ENCODE results near the gene EIF5A2. TPM values are rescaled to one million over a fixed set of nuclear protein-coding genes. Genes with fewer than 3 reads are reported as not detected.

Gene EIF5A2
- total and polyA plus RNA-seq, 5 donors: 2.6 to 14.0 (median 10.5) TPM

DNA sequence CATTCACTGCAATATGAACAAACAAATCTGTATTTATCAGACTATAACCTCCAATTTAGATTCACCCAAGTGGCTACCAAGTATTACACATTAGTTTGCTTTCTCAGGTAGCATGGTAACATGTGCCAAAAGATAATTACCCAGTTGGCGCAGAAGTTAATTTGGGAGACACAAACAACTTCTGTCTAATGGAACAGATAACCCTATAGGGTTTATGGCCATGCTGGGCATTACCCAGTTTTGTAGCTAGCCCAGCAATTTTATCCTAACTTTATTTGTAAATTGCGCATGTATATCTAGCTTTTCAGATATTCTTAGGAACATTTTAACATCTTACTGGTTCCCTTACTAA is 39.2 kb downstream of the EIF5A2 start:
- ATAC-seq (no peak), DNase-seq (no peak)
- 39% methylated on average over 2 of the region's 2 CpGs for WGBS
- H3K27ac ChIP-seq (ENCODE audit: low read length): no peak overlapping the region
- no peaks in the 10 kb centered on the region for H3K9me3 ChIP-seq (ENCODE audit: control insufficient read depth, low read length)
- intact Hi-C loops (cut with DNase I): no loop called here
- H3K4me3 ChIP-seq (ENCODE audit: low read length): peak overlapping the region; percentile 89
- H3K27me3 ChIP-seq (ENCODE audit: control insufficient read depth, insufficient read depth): no peaks in the 10 kb centered on the region
- H3K4me1 ChIP-seq (ENCODE audit: control insufficient read depth, insufficient read depth, low read length): peaks cover 4% of the 10 kb centered on the region

DNA sequence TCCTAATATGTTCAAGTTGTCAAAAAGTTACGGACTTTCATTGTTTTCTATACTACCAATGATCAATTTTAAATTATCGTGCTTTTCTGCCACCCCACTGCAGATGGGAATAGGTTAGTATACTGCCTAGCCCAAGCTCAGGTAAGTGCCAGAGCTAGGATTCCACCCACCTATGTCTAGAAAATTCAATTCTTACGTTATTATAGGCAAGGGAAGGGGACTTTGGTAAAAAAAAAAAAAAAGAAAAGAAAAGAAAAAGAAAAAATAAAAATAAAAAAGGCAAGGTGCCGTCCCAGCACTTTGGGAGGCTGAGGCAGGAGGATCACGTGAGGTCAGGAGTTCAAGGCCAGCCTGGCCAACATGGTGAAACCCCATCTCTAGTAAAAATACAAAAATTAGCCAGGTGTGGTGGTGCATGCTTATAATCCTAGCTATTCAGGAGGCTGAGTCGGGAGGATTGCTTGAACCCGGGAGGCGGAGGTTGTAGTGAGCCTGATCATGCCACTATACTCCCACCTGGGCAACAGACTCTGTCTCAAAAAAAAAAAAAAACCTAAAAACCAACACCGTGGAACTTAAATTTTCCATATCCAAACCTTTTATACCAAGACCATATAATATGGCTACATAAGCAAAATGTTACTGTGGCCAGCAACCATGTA is 39.7 kb downstream of the EIF5A2 start:
- DNase-seq: no peak
- intact Hi-C loops (cut with DNase I): no loop called here
- no peak overlapping the region for H3K27ac ChIP-seq (ENCODE audit: low read length)
- WGBS: 91% methylated on average over 9 of the region's 9 CpGs
- H3K4me1 ChIP-seq (ENCODE audit: control insufficient read depth, insufficient read depth, low read length): peaks cover 4% of the 10 kb centered on the region
- ATAC-seq: no peak
- no peaks in the 10 kb centered on the region for H3K27me3 ChIP-seq (ENCODE audit: control insufficient read depth, insufficient read depth)
- H3K9me3 ChIP-seq (ENCODE audit: control insufficient read depth, low read length): no peaks in the 10 kb centered on the region
- H3K4me3 ChIP-seq (ENCODE audit: low read length): peak overlapping the region; percentile 89

DNA sequence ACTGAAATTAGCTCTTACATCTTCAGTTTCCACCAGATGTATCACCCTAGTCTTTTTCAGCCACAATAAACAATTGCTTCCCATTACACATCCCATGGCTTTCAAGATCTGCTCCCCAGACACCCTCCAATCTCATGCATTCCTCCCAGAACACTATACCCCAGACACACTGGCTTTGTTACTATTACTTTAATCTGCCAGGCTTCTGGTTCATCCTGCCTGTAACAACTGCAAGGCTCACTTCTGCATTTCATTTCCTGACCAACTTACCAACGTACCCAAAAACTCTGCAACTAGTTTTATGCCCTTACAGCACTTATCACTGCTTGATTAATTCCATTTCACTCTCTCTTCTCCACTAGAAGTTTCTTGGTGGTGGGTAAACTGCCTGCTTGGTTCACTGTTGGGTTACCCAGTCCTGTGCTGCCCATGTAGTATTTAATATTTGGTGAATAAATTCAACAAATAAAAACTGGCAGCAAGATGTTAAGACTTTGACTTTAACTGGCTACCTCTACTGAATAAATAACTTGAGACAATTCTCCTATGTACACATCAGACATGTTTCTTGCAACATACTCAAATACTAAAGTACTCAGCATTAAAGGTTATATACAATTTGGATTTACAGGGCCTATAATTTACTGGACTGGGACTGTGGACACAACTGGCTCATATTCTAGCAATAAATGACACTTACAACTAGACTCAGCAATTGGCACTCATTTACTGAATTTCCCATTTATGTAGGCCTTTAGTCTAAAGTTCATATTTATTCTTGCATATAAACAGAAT is 41.1 kb downstream of the EIF5A2 start:
- WGBS: 49% methylated on average over 1 of the region's 1 CpG
- Histone ChIP-seq H3K27me3 (ENCODE audit: control insufficient read depth, insufficient read depth) (no peaks in the 10 kb centered on the region), H3K9me3 (ENCODE audit: control insufficient read depth, low read length) (no peaks in the 10 kb centered on the region), H3K27ac (ENCODE audit: low read length) (no peak overlapping the region), H3K4me3 (ENCODE audit: low read length) (no peak overlapping the region), H3K4me1 (ENCODE audit: control insufficient read depth, insufficient read depth, low read length) (peaks cover 4% of the 10 kb centered on the region)
- DNase-seq (no peak), ATAC-seq (no peak)
- intact Hi-C loops (cut with DNase I): no loop called here

DNA sequence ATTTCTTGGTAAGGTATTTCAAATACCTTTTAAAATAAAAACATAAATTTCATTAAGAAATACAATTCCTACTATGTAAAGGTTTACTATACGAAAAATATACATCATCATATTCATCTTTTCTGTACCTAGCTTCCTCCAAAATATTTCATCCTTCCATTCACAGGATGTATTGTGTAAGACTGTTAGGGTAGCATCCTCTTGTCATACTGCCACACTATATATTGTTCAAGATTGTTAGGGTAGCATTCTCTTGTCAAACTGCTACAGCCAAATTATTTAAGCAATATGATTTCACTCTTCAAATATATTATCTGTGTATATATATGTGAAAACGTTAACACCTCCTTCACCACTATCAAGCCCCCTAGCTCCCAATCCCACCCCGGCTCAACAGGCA is 41.9 kb downstream of the EIF5A2 start:
- WGBS: 80% methylated on average over 3 of the region's 3 CpGs
- Histone ChIP-seq H3K4me3 (ENCODE audit: low read length) (no peak overlapping the region), H3K4me1 (ENCODE audit: control insufficient read depth, insufficient read depth, low read length) (peaks cover 4% of the 10 kb centered on the region), H3K9me3 (ENCODE audit: control insufficient read depth, low read length) (no peaks in the 10 kb centered on the region), H3K27ac (ENCODE audit: low read length) (no peak overlapping the region), H3K27me3 (ENCODE audit: control insufficient read depth, insufficient read depth) (no peaks in the 10 kb centered on the region)
- no peak for DNase-seq
- intact Hi-C loops (cut with DNase I): no loop called here
- no peak for ATAC-seq

DNA sequence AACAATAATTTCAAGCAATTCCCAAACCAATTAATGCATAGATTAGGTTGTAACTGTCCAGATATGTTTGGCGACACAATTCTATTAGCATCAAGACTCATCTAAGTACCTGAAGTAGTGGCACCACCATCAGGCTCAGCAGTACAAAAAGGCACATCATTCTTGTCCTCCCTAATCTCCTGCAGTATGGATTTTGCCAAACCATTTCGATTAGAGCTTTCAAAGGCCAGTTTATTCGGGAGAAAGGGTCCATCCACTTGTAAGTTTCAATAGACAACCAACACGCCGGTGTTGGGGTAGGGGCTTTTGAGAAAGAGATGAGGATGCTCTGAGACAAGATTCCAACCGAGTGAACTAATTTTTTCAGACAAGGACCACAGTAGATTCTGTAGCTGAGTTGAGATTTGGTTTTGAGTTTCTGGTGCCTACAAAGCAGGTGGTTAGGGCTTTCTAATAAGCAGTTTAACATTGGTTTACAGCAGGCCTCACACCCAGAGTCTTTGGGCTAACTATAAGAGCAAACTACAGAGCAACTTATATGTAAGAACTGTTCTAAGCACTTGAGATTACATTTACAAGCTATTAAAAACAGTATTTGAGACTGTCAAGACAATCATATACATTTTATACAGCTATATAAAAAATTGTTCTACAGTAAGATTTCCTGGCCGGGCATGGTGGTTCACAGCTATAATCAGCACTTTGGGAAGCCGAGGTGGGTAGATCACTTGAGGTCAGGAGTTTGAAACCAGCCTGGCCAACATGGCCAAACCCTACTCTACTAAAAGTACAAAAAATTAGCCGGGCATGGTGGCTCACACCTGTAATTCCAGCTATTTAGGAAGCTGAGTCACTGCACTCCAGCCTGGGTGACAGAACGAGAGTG is 43.0 kb downstream of the EIF5A2 start:
- 87% methylated on average over 10 of the region's 10 CpGs for WGBS
- Histone ChIP-seq H3K27ac (ENCODE audit: low read length) (no peak overlapping the region), H3K4me1 (ENCODE audit: control insufficient read depth, insufficient read depth, low read length) (peaks cover 4% of the 10 kb centered on the region), H3K9me3 (ENCODE audit: control insufficient read depth, low read length) (no peaks in the 10 kb centered on the region), H3K27me3 (ENCODE audit: control insufficient read depth, insufficient read depth) (no peaks in the 10 kb centered on the region), H3K4me3 (ENCODE audit: low read length) (no peak overlapping the region)
- ATAC-seq (no peak), DNase-seq (no peak)
- intact Hi-C loops (cut with DNase I): no loop called here

DNA sequence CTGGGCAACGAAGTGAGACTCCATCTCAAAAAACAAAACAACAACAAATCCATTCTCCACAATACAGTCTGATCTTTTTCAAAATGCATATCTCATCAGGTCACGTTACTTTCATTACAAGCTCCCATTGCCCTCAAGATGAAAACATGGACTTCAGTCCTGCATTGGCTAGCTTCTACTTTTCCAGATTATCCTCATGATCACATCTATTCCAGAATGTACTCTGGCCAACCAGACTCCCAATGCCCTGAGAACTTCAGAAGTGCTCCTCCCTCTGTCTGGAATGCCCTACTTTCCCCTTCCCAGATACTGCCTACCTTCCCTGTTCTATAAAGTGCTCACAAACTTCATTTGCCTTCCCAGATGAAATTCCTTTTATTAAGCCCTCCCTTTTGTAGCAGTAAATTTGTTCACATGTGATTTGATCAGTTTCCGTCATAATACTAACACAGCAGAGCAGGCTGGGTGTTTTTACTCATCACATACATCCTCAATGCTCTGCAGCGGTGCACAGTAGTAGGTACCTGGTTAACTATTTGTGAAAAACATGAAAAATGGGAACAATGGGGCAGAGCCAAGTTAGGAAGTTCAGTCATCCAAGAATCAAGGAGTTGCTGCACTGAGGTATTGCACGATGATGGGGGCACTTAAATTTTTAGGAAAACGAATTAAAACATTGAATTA is 43.8 kb downstream of the EIF5A2 start:
- intact Hi-C loops (cut with DNase I): no loop called here
- H3K27ac ChIP-seq (ENCODE audit: low read length): no peak overlapping the region
- no peak for DNase-seq
- ATAC-seq: no peak
- no peaks in the 10 kb centered on the region for H3K27me3 ChIP-seq (ENCODE audit: control insufficient read depth, insufficient read depth)
- H3K9me3 ChIP-seq (ENCODE audit: control insufficient read depth, low read length): no peaks in the 10 kb centered on the region
- H3K4me3 ChIP-seq (ENCODE audit: low read length): no peak overlapping the region
- 88% methylated on average over 6 of the region's 6 CpGs for WGBS
- peaks cover 4% of the 10 kb centered on the region for H3K4me1 ChIP-seq (ENCODE audit: control insufficient read depth, insufficient read depth, low read length)

DNA sequence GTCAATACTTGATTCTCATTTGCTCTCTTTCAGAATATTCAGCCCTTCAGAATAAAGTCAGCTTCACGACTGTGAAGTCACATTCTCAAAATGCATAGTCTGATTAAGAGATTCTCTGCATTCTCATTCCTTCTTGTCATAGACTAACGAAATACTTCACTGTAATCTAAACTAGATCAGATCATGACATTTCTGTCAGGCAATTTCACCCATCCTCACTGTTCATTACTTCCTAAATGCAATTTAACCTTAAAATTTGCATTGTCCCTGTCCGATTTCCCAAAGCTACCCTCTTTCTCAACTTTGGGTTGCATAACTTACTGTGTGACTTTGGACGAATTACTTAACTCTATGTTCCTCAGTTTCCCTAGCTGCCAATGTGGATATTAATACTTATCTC is 44.6 kb downstream of the EIF5A2 start:
- H3K27ac ChIP-seq (ENCODE audit: low read length): no peak overlapping the region
- H3K27me3 ChIP-seq (ENCODE audit: control insufficient read depth, insufficient read depth): no peaks in the 10 kb centered on the region
- peaks cover 4% of the 10 kb centered on the region for H3K4me1 ChIP-seq (ENCODE audit: control insufficient read depth, insufficient read depth, low read length)
- no peak for ATAC-seq
- H3K9me3 ChIP-seq (ENCODE audit: control insufficient read depth, low read length): no peaks in the 10 kb centered on the region
- H3K4me3 ChIP-seq (ENCODE audit: low read length): no peak overlapping the region
- intact Hi-C loops (cut with DNase I): no loop called here
- DNase-seq: no peak
- 75% methylated on average over 4 of the region's 4 CpGs for WGBS

DNA sequence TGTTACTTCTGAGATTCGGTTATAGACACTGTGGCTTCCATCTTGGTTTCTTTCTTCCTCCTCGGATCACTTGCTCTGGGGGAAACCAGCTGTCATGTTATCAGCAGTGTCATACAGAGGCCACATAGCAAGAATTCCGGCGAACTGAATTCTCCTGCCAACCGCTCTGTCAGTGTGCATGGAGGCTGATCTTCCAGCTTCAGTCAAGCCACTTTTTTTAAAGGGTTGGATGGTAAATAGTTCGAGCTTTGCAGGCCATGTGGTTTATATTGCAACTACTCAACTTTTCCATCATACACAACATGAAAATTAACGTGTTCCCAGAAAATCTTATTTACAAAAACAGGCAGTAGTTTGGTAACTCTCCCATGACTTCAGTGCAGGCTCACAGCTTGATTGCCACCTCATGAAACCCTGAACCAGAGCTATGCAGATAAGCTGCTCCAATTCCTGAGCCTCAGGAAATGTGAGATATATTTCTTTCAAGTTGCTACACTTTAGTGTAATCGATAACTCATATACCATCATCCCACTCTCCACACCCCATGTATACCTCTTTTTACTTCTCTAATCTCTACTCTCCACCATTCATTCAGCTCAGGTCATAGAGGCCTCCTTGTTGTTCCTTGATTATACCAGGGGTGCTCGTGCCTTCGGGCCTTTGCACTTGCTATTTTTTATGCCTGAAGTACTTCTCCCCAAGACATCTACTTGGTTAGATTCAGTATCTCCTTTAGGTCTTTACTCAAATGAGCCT is 45.6 kb downstream of the EIF5A2 start:
- intact Hi-C loops (cut with DNase I): no loop called here
- Histone ChIP-seq H3K4me3 (ENCODE audit: low read length) (no peak overlapping the region), H3K4me1 (ENCODE audit: control insufficient read depth, insufficient read depth, low read length) (peaks cover 3% of the 10 kb centered on the region), H3K27ac (ENCODE audit: low read length) (no peak overlapping the region), H3K9me3 (ENCODE audit: control insufficient read depth, low read length) (no peaks in the 10 kb centered on the region), H3K27me3 (ENCODE audit: control insufficient read depth, insufficient read depth) (no peaks in the 10 kb centered on the region)
- DNase-seq (peak in 1 of 3 donors; percentile 17), ATAC-seq (peak; percentile 64 to 65)
- 46% methylated on average over 10 of the region's 10 CpGs for WGBS

DNA sequence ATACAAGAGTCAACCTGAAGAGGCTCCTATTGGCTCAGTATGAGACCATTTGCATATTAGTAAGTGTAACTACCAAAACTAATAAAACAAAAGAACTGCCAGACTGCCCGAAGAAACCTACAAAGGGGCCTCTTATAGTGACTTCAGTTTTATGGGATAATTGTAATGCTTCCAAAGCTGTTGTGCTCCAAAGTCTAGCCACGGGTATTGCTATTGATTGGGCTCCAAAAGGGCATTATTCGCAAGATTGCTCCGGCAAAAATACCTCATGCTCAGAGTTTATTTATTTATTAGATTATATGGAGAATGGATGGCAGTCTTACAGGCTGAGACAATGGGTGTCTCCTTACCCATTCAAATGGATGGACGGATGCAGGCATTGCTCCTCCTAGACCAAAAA is 49.8 kb downstream of the EIF5A2 start:
- no peaks in the 10 kb centered on the region for H3K4me1 ChIP-seq (ENCODE audit: control insufficient read depth, insufficient read depth, low read length)
- no peak for ATAC-seq
- intact Hi-C loops (cut with DNase I): no loop called here

DNA sequence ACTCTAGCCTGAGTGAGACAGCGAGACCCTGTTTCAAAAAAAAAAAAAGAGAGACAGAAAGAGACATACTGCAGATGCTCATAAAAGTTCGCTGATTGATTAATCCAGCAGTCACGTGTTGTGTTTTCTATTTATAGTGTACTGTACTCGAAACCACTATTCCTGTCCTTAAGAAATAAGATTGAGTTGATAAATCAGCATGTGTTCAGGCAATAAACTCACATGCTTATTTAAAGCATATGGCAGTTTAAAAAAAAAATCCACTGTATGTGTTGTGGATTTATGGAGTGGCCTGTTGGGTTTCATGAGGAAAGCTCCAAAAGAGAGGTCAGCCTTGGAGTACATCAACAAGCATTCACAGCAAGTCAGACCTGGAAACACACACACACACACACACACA is 56.1 kb downstream of the EIF5A2 start:
- H3K4me3 ChIP-seq (ENCODE audit: low read length): no peak overlapping the region
- intact Hi-C loops (cut with DNase I): no loop called here
- 65% methylated on average over 4 of the region's 4 CpGs for WGBS

More for the DNA sequence above, 49.8 kb downstream of the EIF5A2 start:
- Histone ChIP-seq H3K27me3 (ENCODE audit: control insufficient read depth, insufficient read depth) (no peaks in the 10 kb centered on the region), H3K27ac (ENCODE audit: low read length) (no peak overlapping the region), H3K9me3 (ENCODE audit: control insufficient read depth, low read length) (no peaks in the 10 kb centered on the region), H3K4me3 (ENCODE audit: low read length) (no peak overlapping the region)
- no peak for DNase-seq
- 89% methylated on average over 5 of the region's 5 CpGs for WGBS

More for the DNA sequence above, 56.1 kb downstream of the EIF5A2 start:
- Histone ChIP-seq H3K4me1 (ENCODE audit: control insufficient read depth, insufficient read depth, low read length) (no peaks in the 10 kb centered on the region), H3K27me3 (ENCODE audit: control insufficient read depth, insufficient read depth) (no peaks in the 10 kb centered on the region), H3K27ac (ENCODE audit: low read length) (no peak overlapping the region), H3K9me3 (ENCODE audit: control insufficient read depth, low read length) (no peaks in the 10 kb centered on the region)
- ATAC-seq: no peak
- DNase-seq: no peak
